NCI-H2081 (cell line): ENCODE measurements around the gene TNPO1.
A peak's percentile ranks its signal among the peaks of the same experiment; 100 is the strongest.
"Not testable (repeated sequence)": the region's sequence is repeated elsewhere in the genome, so short reads cannot be mapped to it uniquely, and the experiment has no call there.

Experiments used
- DNase-seq, 2 experiments: peaks; one replicate each; lab custom pipeline; 2025; lab: John Stamatoyannopoulos, UW

The TNPO1 gene

GRCh38 chr5:72816284-72817075 lies at the start of gene TNPO1:
TSS of gene TNPO1 (plus strand) at chr5:72816661. CDS start at chr5:72816738, 77 bp downstream.
- DNase-seq: peak; percentile 83 to 88

GRCh38 chr5:72767289-72768010 lies 49.0 kb upstream of the TNPO1 start:
- DNase-seq: peak; percentile 8 to 30

DNA sequence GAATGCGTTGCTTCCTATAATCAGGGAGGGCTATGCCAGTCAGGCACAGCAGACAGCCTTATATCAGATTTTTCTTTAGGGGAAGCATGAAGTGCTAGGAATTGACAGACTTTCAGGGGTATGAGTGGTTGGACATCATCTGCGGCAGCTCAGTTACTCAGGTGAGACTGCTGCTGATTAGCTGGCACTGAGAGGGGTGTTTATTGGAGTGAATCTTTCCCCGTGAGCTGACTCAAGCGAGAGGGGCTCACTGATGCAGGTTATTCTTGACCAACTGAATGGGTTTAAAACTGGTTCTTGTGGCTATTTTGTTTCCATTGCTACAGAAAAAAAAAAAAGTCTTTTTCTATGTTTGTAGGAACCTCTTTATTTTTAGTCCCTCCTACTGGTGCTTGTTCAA lies 46.2 kb upstream of the TNPO1 start:
- DNase-seq: no peak

DNA sequence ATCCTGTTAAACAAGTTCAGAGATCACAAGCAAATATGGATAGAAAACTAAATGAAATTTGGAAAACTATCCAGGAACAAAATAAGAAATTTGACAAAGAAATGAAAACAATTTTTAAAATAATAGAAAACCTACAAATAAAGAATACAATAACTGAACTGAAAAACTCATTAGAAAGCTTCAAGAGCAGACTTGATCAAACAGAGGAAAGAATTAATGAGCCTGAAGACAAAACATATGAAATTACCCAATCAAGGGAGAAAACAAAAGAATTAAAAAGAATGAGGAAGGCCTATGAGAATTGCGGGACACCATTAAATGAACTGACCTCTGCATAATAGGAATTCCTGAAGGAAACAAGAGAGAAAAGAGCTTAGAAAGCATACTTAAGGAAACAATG lies 39.8 kb upstream of the TNPO1 start:
- no peak for DNase-seq

- DNase-seq: no peak
Observed at GRCh38 chr5:72779520-72779919, 36.9 kb upstream of the TNPO1 start.

- DNase-seq: no peak
Observed at GRCh38 chr5:72783354-72783753, 33.1 kb upstream of the TNPO1 start.

DNA sequence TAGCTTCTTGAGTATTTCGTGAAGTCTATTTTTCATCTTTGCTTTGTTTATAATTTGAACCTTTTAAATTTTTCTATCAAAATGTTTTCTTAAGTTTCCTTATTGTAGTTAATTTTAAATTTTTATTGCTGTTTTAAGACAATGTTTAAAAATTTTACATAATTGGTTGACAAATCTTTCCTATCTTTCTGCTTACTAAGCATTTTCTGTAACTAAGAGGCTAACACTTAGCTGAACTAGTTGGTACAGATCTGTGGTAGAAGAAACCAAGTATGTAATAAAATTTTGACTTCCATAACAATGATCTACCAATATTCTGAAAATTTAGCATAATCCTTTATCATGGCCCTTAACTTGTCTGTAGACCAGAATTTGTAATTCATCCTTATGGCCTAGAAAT lies 32.3 kb upstream of the TNPO1 start:
- no peak for DNase-seq

DNA sequence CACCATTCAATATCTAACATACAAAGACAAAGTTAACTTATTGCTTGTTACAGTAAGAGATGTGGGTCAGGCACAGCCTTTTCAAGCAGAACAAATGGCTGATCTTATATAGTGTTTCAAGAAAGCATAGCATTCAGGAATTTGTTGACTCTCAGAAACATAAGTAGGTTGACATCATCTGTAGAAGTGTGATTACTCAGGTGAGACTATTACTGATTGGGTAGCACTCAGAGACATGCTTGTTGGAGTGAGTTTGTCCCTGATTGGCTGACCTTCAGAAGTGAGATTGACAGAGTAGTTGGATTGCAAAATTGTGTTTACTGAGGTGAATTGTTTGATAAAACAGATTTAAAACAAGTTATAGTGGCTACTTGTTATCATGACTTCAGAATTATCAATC lies 30.7 kb upstream of the TNPO1 start:
- DNase-seq: no peak

DNA sequence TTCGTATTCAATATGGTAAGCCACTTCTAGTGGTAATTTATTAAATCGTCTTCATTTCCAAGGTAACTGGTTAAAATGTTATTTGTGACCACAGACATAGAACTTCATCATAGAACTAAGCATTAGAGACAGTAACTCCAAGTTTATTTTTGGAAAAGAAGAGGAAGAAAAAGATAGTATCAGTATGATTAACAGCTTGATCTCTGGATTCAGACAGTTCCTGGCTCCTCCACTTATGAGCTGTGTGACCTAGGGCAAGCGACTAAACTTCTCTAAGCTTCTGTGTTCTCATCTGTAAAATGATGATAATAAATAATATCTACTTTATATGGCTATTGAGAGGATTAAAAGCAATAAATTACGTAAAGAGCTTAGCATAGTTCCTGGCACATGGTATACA lies 29.8 kb upstream of the TNPO1 start:
- no peak for DNase-seq

DNA sequence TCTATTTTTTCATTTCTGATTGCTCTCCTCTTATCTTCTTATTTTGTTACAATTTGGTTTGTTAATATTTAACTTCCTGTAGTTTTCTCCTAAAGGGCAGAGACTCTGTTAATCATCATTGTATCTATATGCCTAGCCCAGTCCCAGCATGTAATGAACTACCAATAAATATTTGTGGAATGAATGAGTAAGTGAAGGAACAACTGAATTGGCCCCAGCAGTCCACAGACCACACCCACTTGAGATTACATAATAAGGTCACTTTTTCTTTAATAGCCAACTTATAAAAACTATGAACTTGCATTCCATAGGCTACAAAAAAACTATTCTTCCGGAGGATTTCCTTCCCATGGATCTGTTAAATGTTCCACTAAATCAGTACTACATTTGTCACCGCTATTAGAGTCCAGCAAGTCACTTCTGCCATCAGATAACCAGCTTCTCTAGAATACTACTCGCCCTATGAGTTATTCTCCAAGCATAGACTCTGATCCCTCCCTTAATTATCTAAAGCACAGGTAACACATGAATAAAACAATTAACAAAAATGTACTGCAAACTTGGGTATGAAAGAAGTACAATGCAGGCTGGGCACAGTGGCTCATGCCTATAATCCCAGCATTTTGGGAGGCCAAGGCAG lies 27.5 kb upstream of the TNPO1 start:
- no peak for DNase-seq

DNA sequence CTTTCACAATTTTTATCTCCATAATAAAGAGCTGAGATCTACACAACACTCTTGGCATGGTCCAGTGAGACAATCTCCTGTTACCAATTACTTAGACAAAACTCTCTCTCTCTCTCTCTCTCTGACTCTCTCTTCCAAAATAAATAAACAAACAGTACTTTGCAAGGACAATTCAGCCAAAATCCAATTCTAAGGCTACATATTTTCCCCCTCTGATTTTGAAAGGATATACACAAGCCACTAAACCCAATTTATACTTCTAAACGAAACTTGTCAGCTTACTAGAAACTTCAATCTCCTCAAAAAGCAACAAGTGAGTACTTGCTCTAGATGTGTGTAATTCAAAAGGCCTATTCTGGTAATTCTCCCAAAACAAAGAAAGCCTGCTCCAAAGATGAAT lies 26.3 kb upstream of the TNPO1 start:
- no peak for DNase-seq

- DNase-seq: not testable (repeated sequence)
Observed at GRCh38 chr5:72792662-72793061, 23.8 kb upstream of the TNPO1 start.

DNA sequence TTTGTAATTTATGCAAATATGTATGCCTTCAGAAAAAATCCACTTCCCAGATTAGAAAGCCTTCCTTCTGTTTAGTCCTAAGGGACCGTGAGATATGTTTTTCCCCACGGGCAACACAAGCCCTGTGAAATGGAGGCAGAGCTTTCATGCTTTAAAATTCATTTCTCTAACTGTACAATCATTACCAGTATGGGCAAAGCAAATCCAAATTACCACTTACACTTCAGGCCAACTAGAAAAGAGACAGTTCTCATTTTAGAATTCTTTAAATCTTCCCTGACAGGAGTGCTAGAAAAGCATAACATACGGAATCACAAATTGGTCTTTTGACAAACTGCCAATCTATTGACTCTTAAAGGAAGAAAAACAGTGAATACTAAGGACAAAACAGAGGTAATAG lies 20.5 kb upstream of the TNPO1 start:
- no peak for DNase-seq

- no peak for DNase-seq
Observed at GRCh38 chr5:72799721-72800120, 16.7 kb upstream of the TNPO1 start.

GRCh38 chr5:72808637-72809036 lies 7.8 kb upstream of the TNPO1 start:
- DNase-seq: not testable (repeated sequence)

DNA sequence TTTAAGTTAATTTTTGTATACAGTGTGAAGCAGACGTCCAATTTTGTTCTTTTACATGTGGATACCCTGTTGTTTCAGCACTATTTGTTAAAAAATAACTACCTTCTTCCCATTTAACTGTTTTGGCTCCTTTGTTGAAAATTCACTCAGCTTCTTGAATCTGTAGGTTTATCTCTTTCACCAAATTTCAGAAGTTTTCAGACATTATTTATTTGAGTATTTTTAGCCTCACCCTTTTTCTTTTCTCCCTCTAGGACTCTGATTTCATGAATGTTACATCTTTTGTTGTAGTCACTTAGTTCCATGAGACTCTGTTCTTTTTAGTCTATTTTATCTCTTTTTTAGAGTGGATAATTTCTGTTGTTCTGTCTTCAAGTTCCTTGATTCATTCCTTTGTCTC lies 4.6 kb upstream of the TNPO1 start:
- DNase-seq: no peak

GRCh38 chr5:72812488-72812887 lies 4.0 kb upstream of the TNPO1 start:
- no peak for DNase-seq

GRCh38 chr5:72814104-72814503 lies 2.4 kb upstream of the TNPO1 start:
- DNase-seq: no peak

- no peak for DNase-seq
Observed at GRCh38 chr5:72814864-72815263, 1.6 kb upstream of the TNPO1 start.

GRCh38 chr5:72815580-72816283 lies 729 bp upstream of the TNPO1 start:
- DNase-seq: no peak

DNA sequence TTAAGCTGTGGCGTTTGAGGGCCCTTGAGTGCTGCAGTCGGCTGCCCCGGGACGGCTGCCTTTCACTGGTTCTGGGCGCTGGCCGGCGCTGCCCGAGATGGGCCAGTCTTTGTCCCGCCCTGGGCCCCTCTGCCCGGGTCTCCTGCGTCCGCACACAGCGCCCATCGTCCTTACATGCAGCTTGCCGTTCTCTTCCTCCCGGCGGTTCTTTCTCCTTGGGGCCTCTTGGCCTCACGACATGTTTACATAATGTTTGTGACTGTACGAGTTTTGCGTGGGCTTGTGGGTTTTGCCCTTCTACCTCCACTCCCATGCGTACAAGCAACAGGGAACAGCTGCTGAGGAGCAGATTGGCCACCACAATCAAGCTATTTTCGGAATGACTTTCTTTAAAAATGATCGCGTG lies 618 bp downstream of the TNPO1 start:
- peak in 1 of 2 experiments; percentile 31 for DNase-seq

- DNase-seq: no peak
Observed at GRCh38 chr5:72817671-72818266, 1.3 kb downstream of the TNPO1 start.
